HepG2 (cell line): ENCODE results near the gene GMEB1. TPM values are rescaled to one million over a fixed set of nuclear protein-coding genes. Genes with fewer than 3 reads are reported as not detected.

Experiments
- GTF2F1 ChIP-seq: fragments of 150-350 bp; IDR thresholded peaks from 2 replicates; pipeline ENCODE4 v1.6.1; 2014; ENCODE audit warnings: low read length
- KAT2B ChIP-seq: fragments of 150-350 bp; IDR thresholded peaks from 2 replicates; pipeline ENCODE4 v1.6.1; 2014; ENCODE audit warnings: low read depth, low read length, borderline replicate concordance
- MED8 ChIP-seq: sonication (generic); formaldehyde crosslinking; IDR thresholded peaks from 2 replicates; pipeline ENCODE4 v1.8.1; 2023; ENCODE audit warnings: mild to moderate bottlenecking, missing genetic modification reagents; ENCODE audit not compliant: insufficient replicate concordance
- POLR2G ChIP-seq: fragments of 200-400 bp; formaldehyde crosslinking; IDR thresholded peaks from 2 replicates; pipeline ENCODE4 v1.6.1; 2018; ENCODE audit warnings: mild to moderate bottlenecking, low read depth, low read length, moderate library complexity
- RORA ChIP-seq: sonication (generic); formaldehyde crosslinking; IDR thresholded peaks from 2 replicates; pipeline ENCODE4 v1.5.0; 2020; ENCODE audit warnings: mild to moderate bottlenecking, missing genetic modification reagents, moderate library complexity
- SKI ChIP-seq: fragments of 450-650 bp; IDR thresholded peaks from one replicate; pipeline ENCODE4 v1.6.1; 2018; ENCODE audit warnings: mild to moderate bottlenecking; ENCODE audit not compliant: partially characterized antibody
- ZNF556 ChIP-seq: sonication (generic); formaldehyde crosslinking; IDR thresholded peaks from 2 replicates; pipeline ENCODE4 v1.4.0; 2020; ENCODE audit warnings: mild to moderate bottlenecking, missing genetic modification reagents, borderline replicate concordance
- ZNF737 ChIP-seq: sonication (generic); formaldehyde crosslinking; IDR thresholded peaks from 2 replicates; pipeline ENCODE4 v1.5.0; 2020; ENCODE audit warnings: missing genetic modification reagents, mild to moderate bottlenecking, borderline replicate concordance
- ZNF790 ChIP-seq: sonication (generic); formaldehyde crosslinking; IDR thresholded peaks from 2 replicates; pipeline ENCODE4 v1.8.0; 2022; ENCODE audit warnings: missing genetic modification reagents, mild to moderate bottlenecking, borderline replicate concordance
- polyA plus RNA-seq, 8 experiments: library from polyadenylated mRNA; depleted of rRNA in 3 of 8; stranded (reverse) in 7 of 8; unstranded in 1 of 8; fragments of >200 nt; fragmentation: Illumina TruSeq in 4 of 8; extraction: Trizol in 4 of 8; gene quantifications; 2 replicates each; pipeline versions ENCODE4 v1.2.1 to v1.2.3, GENCODE V29; 2011 to 2016; ENCODE audit warnings: low read depth in 4 of 8, missing spikeins in 1 of 8, mixed read lengths in 1 of 8; ENCODE audit not compliant: insufficient read depth in 1 of 8
- total RNA-seq, 5 experiments: library from RNA; depleted of rRNA; stranded (reverse); fragments of >200 nt; fragmentation: Illumina TruSeq; extraction: Trizol; gene quantifications; 2 replicates each; pipeline ENCODE4 v1.2.3, GENCODE V29; 2016; ENCODE audit warnings: low read depth in 1 of 5
- TF ChIP-seq, protein P1 (sequence below), 2 experiments: IDR thresholded peaks; 2 replicates each; pipeline ENCODE4 v1.6.1; 2011 to 2012; ENCODE audit warnings: low read length in 2 of 2, borderline replicate concordance in 1 of 2, low read depth in 1 of 2, mild to moderate bottlenecking in 1 of 2, moderate library complexity in 1 of 2
- TF ChIP-seq, protein P2 (sequence below): sonication (generic); formaldehyde crosslinking; IDR thresholded peaks from 2 replicates; pipeline ENCODE4 v1.8.0; 2022; ENCODE audit warnings: missing genetic modification reagents, mild to moderate bottlenecking, inconsistent platforms, borderline replicate concordance
- TF ChIP-seq, protein P3 (sequence below): IDR thresholded peaks from 2 replicates; pipeline ENCODE4 v1.6.1; 2012; ENCODE audit warnings: low read length, improper control_type of control experiment

Gene GMEB1
- total and polyA plus RNA-seq, 2 of the 13 experiments (the other 11 are each of a cell fraction or from before 2014, with no cell fraction given), result 3.0 to 6.0 TPM

DNA sequence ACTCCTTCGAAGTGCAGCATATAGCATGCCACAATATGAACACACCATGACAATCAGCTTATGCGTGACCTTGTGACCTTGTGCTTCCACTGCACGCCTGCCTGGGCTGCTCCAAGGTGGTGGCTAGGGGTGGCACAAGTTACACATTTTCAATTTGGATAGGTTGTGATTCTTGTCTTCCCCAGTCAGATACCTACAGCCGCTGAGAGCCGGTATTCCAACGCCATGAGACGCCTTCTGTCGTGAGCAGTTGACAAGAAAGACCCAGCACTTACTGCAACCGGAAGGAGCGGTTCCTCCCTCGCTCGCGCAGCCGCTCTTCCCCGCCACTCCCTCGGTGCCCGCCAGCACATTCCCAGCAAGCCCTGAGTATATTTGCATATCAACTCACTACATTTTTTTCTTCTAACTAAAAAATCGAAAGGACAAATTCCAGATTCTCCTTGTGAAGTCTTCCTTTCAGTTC is 20.5 kb upstream of the GMEB1 start (continued):
- TF ChIP-seq, protein P1, sequence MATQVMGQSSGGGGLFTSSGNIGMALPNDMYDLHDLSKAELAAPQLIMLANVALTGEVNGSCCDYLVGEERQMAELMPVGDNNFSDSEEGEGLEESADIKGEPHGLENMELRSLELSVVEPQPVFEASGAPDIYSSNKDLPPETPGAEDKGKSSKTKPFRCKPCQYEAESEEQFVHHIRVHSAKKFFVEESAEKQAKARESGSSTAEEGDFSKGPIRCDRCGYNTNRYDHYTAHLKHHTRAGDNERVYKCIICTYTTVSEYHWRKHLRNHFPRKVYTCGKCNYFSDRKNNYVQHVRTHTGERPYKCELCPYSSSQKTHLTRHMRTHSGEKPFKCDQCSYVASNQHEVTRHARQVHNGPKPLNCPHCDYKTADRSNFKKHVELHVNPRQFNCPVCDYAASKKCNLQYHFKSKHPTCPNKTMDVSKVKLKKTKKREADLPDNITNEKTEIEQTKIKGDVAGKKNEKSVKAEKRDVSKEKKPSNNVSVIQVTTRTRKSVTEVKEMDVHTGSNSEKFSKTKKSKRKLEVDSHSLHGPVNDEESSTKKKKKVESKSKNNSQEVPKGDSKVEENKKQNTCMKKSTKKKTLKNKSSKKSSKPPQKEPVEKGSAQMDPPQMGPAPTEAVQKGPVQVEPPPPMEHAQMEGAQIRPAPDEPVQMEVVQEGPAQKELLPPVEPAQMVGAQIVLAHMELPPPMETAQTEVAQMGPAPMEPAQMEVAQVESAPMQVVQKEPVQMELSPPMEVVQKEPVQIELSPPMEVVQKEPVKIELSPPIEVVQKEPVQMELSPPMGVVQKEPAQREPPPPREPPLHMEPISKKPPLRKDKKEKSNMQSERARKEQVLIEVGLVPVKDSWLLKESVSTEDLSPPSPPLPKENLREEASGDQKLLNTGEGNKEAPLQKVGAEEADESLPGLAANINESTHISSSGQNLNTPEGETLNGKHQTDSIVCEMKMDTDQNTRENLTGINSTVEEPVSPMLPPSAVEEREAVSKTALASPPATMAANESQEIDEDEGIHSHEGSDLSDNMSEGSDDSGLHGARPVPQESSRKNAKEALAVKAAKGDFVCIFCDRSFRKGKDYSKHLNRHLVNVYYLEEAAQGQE (IDR thresholded peaks at IDR 0.05; ENCODE audit: borderline replicate concordance in 1 of 2, low read depth in 1 of 2, low read length in 2 of 2), result no peak
- no peak for TF ChIP-seq MED8
- TF ChIP-seq KAT2B, result no peak
- no peak for TF ChIP-seq RORA (CRISPR knock-in tag)
- no peak for TF ChIP-seq ZNF737 (CRISPR knock-in tag)
- TF ChIP-seq POLR2G, result no peak
- TF ChIP-seq, protein P2, sequence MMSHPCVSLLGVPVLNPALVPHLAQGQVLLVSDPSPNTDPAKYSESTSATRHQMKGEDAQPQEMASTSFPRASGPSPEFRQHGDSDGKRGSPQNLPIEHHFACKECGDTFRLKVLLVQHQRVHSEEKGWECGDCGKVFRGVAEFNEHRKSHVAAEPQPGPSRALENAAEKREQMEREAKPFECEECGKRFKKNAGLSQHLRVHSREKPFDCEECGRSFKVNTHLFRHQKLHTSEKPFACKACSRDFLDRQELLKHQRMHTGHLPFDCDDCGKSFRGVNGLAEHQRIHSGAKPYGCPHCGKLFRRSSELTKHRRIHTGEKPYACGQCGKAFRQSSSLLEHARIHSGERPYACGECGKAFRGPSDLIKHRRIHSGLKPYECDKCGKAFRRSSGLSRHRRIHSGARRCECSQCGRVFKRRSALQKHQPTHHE, result no peak
- no peak for TF ChIP-seq GTF2F1
- TF ChIP-seq SKI, result no peak
- TF ChIP-seq ZNF556 (CRISPR knock-in tag), result no peak
- TF ChIP-seq, protein P3, sequence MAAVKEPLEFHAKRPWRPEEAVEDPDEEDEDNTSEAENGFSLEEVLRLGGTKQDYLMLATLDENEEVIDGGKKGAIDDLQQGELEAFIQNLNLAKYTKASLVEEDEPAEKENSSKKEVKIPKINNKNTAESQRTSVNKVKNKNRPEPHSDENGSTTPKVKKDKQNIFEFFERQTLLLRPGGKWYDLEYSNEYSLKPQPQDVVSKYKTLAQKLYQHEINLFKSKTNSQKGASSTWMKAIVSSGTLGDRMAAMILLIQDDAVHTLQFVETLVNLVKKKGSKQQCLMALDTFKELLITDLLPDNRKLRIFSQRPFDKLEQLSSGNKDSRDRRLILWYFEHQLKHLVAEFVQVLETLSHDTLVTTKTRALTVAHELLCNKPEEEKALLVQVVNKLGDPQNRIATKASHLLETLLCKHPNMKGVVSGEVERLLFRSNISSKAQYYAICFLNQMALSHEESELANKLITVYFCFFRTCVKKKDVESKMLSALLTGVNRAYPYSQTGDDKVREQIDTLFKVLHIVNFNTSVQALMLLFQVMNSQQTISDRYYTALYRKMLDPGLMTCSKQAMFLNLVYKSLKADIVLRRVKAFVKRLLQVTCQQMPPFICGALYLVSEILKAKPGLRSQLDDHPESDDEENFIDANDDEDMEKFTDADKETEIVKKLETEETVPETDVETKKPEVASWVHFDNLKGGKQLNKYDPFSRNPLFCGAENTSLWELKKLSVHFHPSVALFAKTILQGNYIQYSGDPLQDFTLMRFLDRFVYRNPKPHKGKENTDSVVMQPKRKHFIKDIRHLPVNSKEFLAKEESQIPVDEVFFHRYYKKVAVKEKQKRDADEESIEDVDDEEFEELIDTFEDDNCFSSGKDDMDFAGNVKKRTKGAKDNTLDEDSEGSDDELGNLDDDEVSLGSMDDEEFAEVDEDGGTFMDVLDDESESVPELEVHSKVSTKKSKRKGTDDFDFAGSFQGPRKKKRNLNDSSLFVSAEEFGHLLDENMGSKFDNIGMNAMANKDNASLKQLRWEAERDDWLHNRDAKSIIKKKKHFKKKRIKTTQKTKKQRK, result no peak
- peak; percentile 12; the same call in 1 of the 2 replicates for TF ChIP-seq ZNF790 (CRISPR knock-in tag)
